HG03025 (cell line): ENCODE data around the gene BTBD1.

Experiments
- ATAC-seq: cut with Tn5 transposase; IDR thresholded peaks from one replicate; pipeline ENCODE4 v1.9.1; 2021; ENCODE audit warnings: mild to moderate bottlenecking, moderate library complexity; ENCODE audit not compliant: unreplicated experiment, low FRiP score

BTBD1 gene

GRCh38 chr15:82999905-83000671, 67.0 kb downstream of the BTBD1 start:
- no peak for ATAC-seq

GRCh38 chr15:82999426-82999825, 67.6 kb downstream of the BTBD1 start:
- ATAC-seq: no peak

GRCh38 chr15:82995938-82996337, 71.1 kb downstream of the BTBD1 start:
- no peak for ATAC-seq

GRCh38 chr15:82995076-82995475, 72.0 kb downstream of the BTBD1 start:
- ATAC-seq: no peak

GRCh38 chr15:82993144-82993543, 73.9 kb downstream of the BTBD1 start:
- ATAC-seq: no peak

GRCh38 chr15:82992436-82992998, 74.5 kb downstream of the BTBD1 start:
- ATAC-seq: no peak

GRCh38 chr15:82986442-82986780, 80.6 kb downstream of the BTBD1 start:
- peak; percentile 19 for ATAC-seq

GRCh38 chr15:82985688-82986441, 81.2 kb downstream of the BTBD1 start, which contains the start of gene RAMAC:
Gene RAMAC (plus strand): TSS chr15:82986210. CDS start chr15:82989019, 2,809 bp downstream.
- ATAC-seq: peak; percentile 87

- no peak for ATAC-seq
These were observed 86.1 kb downstream of the BTBD1 start for GRCh38 chr15:82980981-82981380.

GRCh38 chr15:82979726-82980125, 87.3 kb downstream of the BTBD1 start:
- no peak for ATAC-seq

GRCh38 chr15:82978438-82978837, 88.6 kb downstream of the BTBD1 start:
- no peak for ATAC-seq

- ATAC-seq: no peak
These were observed 90.0 kb downstream of the BTBD1 start for GRCh38 chr15:82977076-82977475.

GRCh38 chr15:82972990-82973389, 94.1 kb downstream of the BTBD1 start:
- ATAC-seq: no peak

GRCh38 chr15:82971218-82971984, 95.7 kb downstream of the BTBD1 start:
- no peak for ATAC-seq

GRCh38 chr15:82970696-82971095, 96.4 kb downstream of the BTBD1 start:
- no peak for ATAC-seq

- ATAC-seq: no peak
These were observed 96.9 kb downstream of the BTBD1 start for GRCh38 chr15:82970078-82970686.

GRCh38 chr15:82969353-82969752, 97.7 kb downstream of the BTBD1 start:
- no peak for ATAC-seq

- no peak for ATAC-seq
These were observed 99.0 kb downstream of the BTBD1 start for GRCh38 chr15:82968066-82968465.

- peak; percentile 55 for ATAC-seq
These were observed 100.4 kb downstream of the BTBD1 start for GRCh38 chr15:82966671-82967071.
